OCI-LY3 (cell line): ENCODE data around the gene KCMF1.

Source experiments
- H2AFZ ChIP-seq: fragments of 200-600, 300-600 bp; shearing (Covaris generic); 2 replicates; pipeline ENCODE4 v1.6.0; 2014; ENCODE audit warnings: antibody characterized with exemption, low read depth, low read length
- H3K27ac ChIP-seq: fragments of 200-600, 300-600 bp; sonication (generic); 2 replicates; pipeline ENCODE4 v1.5.1; 2014; ENCODE audit warnings: mild to moderate bottlenecking, low read length, moderate library complexity, mixed read lengths
- H3K27me3 ChIP-seq: fragments of 200-600, 300-600 bp; sonication (generic); 2 replicates; pipeline ENCODE4 v1.6.1; 2014; ENCODE audit warnings: low read depth, low read length, mixed read lengths
- H3K36me3 ChIP-seq: fragments of 200-600, 300-600 bp; sonication (generic); replicated peaks from 2 replicates; pipeline ENCODE3; 2014; ENCODE audit warnings: low read depth, low read length, mixed read lengths
- H3K4me1 ChIP-seq: fragments of 300-600, 200-600 bp; sonication (generic); 2 replicates; pipeline ENCODE4 v1.6.1; 2014; ENCODE audit warnings: low read length, mixed read lengths
- H3K4me2 ChIP-seq: fragments of 200-600, 300-600 bp; sonication (generic); 2 replicates; pipeline ENCODE4 v1.6.1; 2014; ENCODE audit warnings: low read length, mixed read lengths
- H3K4me3 ChIP-seq: fragments of 300-600, 200-600 bp; sonication (generic); 2 replicates; pipeline ENCODE4 v1.5.1; 2014; ENCODE audit warnings: antibody characterized with exemption, mild to moderate bottlenecking, low read length, moderate library complexity
- H3K79me2 ChIP-seq: fragments of 300-600, 200-600 bp; shearing (Covaris generic); 2 replicates; pipeline ENCODE4 v1.6.1; 2014; ENCODE audit warnings: mild to moderate bottlenecking, low read length, mixed read lengths
- H3K9ac ChIP-seq: fragments of 300-600, 200-600 bp; shearing (Covaris generic); 2 replicates; pipeline ENCODE4 v1.6.0; 2014; ENCODE audit warnings: mild to moderate bottlenecking, low read length, moderate library complexity
- H3K9me3 ChIP-seq: fragments of 200-600, 300-600 bp; shearing (Covaris generic); 2 replicates; pipeline ENCODE4 v1.6.1; 2014; ENCODE audit warnings: low read length, mixed read lengths; ENCODE audit not compliant: insufficient read depth
- H4K20me1 ChIP-seq: fragments of 200-600, 300-600 bp; sonication (generic); 2 replicates; pipeline ENCODE4 v1.6.1; 2016; ENCODE audit warnings: low read length, mixed read lengths; ENCODE audit not compliant: insufficient read depth
- EZH2phosphoT487 ChIP-seq: fragments of 200-600 bp; shearing (Covaris generic); IDR thresholded peaks from 2 replicates; pipeline ENCODE4 v1.6.1; 2018; ENCODE audit warnings: antibody characterized with exemption, mixed run types, low read depth
- TF ChIP-seq, protein P1 (sequence below): fragments of 200-600, 300-600 bp; sonication (generic); IDR thresholded peaks from 2 replicates; pipeline ENCODE4 v1.5.1; 2014; ENCODE audit warnings: antibody characterized with exemption, low read length, low read depth

KCMF1 gene

DNA sequence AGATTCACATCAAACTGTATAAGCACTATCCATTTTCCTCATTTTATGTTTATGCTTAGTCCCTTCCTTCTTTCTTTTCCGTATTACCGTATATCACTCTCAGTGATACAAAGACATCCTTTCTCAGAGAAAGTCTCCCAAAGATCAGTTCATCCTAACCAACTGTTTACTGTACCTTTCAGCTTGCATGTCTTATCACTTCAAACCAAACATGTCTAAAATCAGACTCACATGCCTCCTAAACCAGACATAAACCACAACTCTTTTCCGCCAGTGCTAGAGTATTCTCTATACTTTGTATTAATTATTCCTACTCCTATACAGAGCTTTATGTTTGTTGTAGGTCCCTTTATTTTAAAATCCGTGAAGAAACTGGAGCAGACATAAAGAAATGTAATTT, 41.5 kb downstream of the KCMF1 start:
- Histone ChIP-seq H3K27ac (no peak overlapping the region), H2AFZ (no peak overlapping the region), H3K79me2 (peaks cover 96% of the 10 kb centered on the region), H3K27me3 (no peaks in the 10 kb centered on the region), H3K9ac (no peak overlapping the region), H4K20me1 (peaks cover 70% of the 10 kb centered on the region), H3K4me2 (no peak overlapping the region), H3K4me1 (peaks cover 45% of the 10 kb centered on the region), H3K36me3 (peaks cover 15% of the 10 kb centered on the region), H3K4me3 (no peak overlapping the region), H3K9me3 (no peaks in the 10 kb centered on the region)
- TF ChIP-seq EZH2phosphoT487, result no peak
- TF ChIP-seq, protein P1, sequence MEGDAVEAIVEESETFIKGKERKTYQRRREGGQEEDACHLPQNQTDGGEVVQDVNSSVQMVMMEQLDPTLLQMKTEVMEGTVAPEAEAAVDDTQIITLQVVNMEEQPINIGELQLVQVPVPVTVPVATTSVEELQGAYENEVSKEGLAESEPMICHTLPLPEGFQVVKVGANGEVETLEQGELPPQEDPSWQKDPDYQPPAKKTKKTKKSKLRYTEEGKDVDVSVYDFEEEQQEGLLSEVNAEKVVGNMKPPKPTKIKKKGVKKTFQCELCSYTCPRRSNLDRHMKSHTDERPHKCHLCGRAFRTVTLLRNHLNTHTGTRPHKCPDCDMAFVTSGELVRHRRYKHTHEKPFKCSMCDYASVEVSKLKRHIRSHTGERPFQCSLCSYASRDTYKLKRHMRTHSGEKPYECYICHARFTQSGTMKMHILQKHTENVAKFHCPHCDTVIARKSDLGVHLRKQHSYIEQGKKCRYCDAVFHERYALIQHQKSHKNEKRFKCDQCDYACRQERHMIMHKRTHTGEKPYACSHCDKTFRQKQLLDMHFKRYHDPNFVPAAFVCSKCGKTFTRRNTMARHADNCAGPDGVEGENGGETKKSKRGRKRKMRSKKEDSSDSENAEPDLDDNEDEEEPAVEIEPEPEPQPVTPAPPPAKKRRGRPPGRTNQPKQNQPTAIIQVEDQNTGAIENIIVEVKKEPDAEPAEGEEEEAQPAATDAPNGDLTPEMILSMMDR, result no peak

DNA sequence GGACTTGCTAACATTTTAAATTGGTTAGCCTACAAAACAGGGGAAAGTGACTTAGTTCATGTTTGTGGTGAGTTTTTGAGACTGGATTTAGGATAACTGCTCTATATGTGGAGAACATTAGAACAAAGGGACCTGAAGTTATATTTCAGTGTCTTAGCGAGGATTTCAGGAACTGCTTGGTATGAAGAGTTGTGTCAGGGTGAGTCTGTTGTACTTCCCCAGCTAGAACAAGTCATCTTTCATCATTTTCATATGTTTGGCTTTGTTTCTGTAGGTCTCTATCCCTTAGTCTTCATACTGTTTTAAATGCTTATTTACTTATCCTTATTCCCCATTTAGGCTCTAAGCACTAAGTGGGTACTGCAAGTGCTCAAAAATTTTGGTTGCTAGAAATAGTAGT, 41.9 kb downstream of the KCMF1 start:
- Histone ChIP-seq H3K27ac (no peak overlapping the region), H3K27me3 (no peaks in the 10 kb centered on the region), H3K9ac (no peak overlapping the region), H3K4me1 (peaks cover 47% of the 10 kb centered on the region), H3K4me2 (no peak overlapping the region), H2AFZ (no peak overlapping the region), H3K36me3 (peaks cover 13% of the 10 kb centered on the region), H3K4me3 (no peak overlapping the region), H4K20me1 (peaks cover 73% of the 10 kb centered on the region), H3K79me2 (peaks cover 94% of the 10 kb centered on the region), H3K9me3 (no peaks in the 10 kb centered on the region)
- TF ChIP-seq EZH2phosphoT487, result no peak
- TF ChIP-seq, protein P1, result no peak

- H3K9ac ChIP-seq, result no peak overlapping the region
- H4K20me1 ChIP-seq, result peaks cover 74% of the 10 kb centered on the region
- H3K4me1 ChIP-seq, result peaks cover 24% of the 10 kb centered on the region
- H3K4me3 ChIP-seq, result no peak overlapping the region
- H3K79me2 ChIP-seq, result peaks cover 97% of the 10 kb centered on the region
- H3K27me3 ChIP-seq, result no peaks in the 10 kb centered on the region
- no peaks in the 10 kb centered on the region for H3K9me3 ChIP-seq
- H3K27ac ChIP-seq, result no peak overlapping the region
- no peak overlapping the region for H3K4me2 ChIP-seq
- H3K36me3 ChIP-seq, result peaks cover 2% of the 10 kb centered on the region
- no peak overlapping the region for H2AFZ ChIP-seq
- no peak for TF ChIP-seq EZH2phosphoT487
- TF ChIP-seq, protein P1, result no peak
Measured at GRCh38 chr2:85015653-85016360, 44.8 kb downstream of the KCMF1 start.

GRCh38 chr2:85016446-85016845, 45.5 kb downstream of the KCMF1 start:
- Histone ChIP-seq H4K20me1 (peaks cover 70% of the 10 kb centered on the region), H3K27ac (no peak overlapping the region), H3K9ac (no peak overlapping the region)

More at GRCh38 chr2:85016446-85016845, 45.5 kb downstream of the KCMF1 start:
- H3K36me3 ChIP-seq, result peaks cover 2% of the 10 kb centered on the region
- no peak for TF ChIP-seq EZH2phosphoT487
- TF ChIP-seq, protein P1, result no peak
- no peak overlapping the region for H3K4me3 ChIP-seq
- H3K4me2 ChIP-seq, result no peak overlapping the region
- H2AFZ ChIP-seq, result no peak overlapping the region
- H3K27me3 ChIP-seq, result no peaks in the 10 kb centered on the region
- peaks cover 97% of the 10 kb centered on the region for H3K79me2 ChIP-seq
- H3K9me3 ChIP-seq, result no peaks in the 10 kb centered on the region
- peaks cover 18% of the 10 kb centered on the region for H3K4me1 ChIP-seq
